K562 (cell line): Measurements from ENCODE around the gene FAM177B. TPM values are rescaled to one million over a fixed set of nuclear protein-coding genes. Genes with fewer than 3 reads are reported as not detected.

Experiments
- polyA plus RNA-seq, 8 experiments: library from polyadenylated mRNA; depleted of rRNA in 4 of 8; stranded (reverse) in 5 of 8; unstranded in 3 of 8; fragments of >200 nt; fragmentation: Nextera tagmentation in 2 of 8; fragmentation: Illumina TruSeq in 1 of 8; extraction: Ambion mirVana in 2 of 8; extraction: Trizol in 1 of 8; gene quantifications; 2 replicates each; pipeline versions ENCODE4 v1.2.1 to v1.2.3, GENCODE V29; 2011 to 2014; ENCODE audit warnings: inconsistent platforms in 1 of 8, missing spikeins in 1 of 8
- total RNA-seq, 7 experiments: library from RNA; depleted of rRNA in 6 of 7; stranded (reverse); fragments of >200 nt in 6 of 7; fragmentation: Illumina TruSeq in 2 of 7; extraction: Trizol in 2 of 7; gene quantifications; 2 replicates each; pipeline versions ENCODE4 v1.2.1 to v1.2.3, GENCODE V29; 2011 to 2021; ENCODE audit warnings: low replicate concordance in 1 of 7

The FAM177B gene
- total and polyA plus RNA-seq, 9 of the 15 experiments (the other 6 are each of a cell fraction or from before 2014, with no cell fraction given), result not detected

Other genes starting within 250 kb of the FAM177B start
- 0.05 and 0.16 TPM in 2 replicates for gene HHIPL2, start 189.1 kb upstream of the FAM177B start, total RNA-seq (2014; rRNA removed)
- gene HHIPL2, start 189.1 kb upstream of the FAM177B start, total RNA-seq (2014; rRNA removed; fragmentation: Illumina TruSeq; extraction: Trizol), result 0.54 and 0.55 TPM in 2 replicates
- gene HHIPL2, start 189.1 kb upstream of the FAM177B start, total RNA-seq (2015; rRNA removed; fragmentation: Illumina TruSeq; extraction: Trizol), result 0.11 and 0.33 TPM in 2 replicates
- 0.22 and 0.40 TPM in 2 replicates for gene HHIPL2, start 189.1 kb upstream of the FAM177B start, total RNA-seq (2021)
- 0.15 and 0.18 TPM in 2 replicates for gene HHIPL2, start 189.1 kb upstream of the FAM177B start, polyA plus RNA-seq (2011; rRNA removed)
- 0.15 and 0.83 TPM in 2 replicates for gene HHIPL2, start 189.1 kb upstream of the FAM177B start, polyA plus RNA-seq (2014; fragmentation: Illumina TruSeq; extraction: Trizol)
- gene HHIPL2, start 189.1 kb upstream of the FAM177B start, polyA plus RNA-seq (2014; fragmentation: Nextera tagmentation; extraction: Ambion mirVana), result under 1 TPM in 1 of 2 experiments, not detected in 1; 0.18 TPM
- 0.60 and 1.1 TPM in 2 replicates for gene HHIPL2, start 189.1 kb upstream of the FAM177B start, polyA plus RNA-seq (2014; rRNA removed)
- gene TAF1A, start 147.3 kb upstream of the FAM177B start, total RNA-seq (2014; rRNA removed), result 16.9 and 23.3 TPM in 2 replicates
- gene TAF1A, start 147.3 kb upstream of the FAM177B start, total RNA-seq (2014; rRNA removed; fragmentation: Illumina TruSeq; extraction: Trizol), result 32.6 and 33.0 TPM in 2 replicates
- 27.3 and 30.8 TPM in 2 replicates for gene TAF1A, start 147.3 kb upstream of the FAM177B start, total RNA-seq (2015; rRNA removed; fragmentation: Illumina TruSeq; extraction: Trizol)
- gene TAF1A, start 147.3 kb upstream of the FAM177B start, total RNA-seq (2021), result 22.2 and 23.4 TPM in 2 replicates
- gene TAF1A, start 147.3 kb upstream of the FAM177B start, polyA plus RNA-seq (2011; rRNA removed), result 14.6 and 17.8 TPM in 2 replicates
- 20.2 and 25.3 TPM in 2 replicates for gene TAF1A, start 147.3 kb upstream of the FAM177B start, polyA plus RNA-seq (2014; fragmentation: Illumina TruSeq; extraction: Trizol)
- 10 to 100 TPM; 33.6 to 36.8 TPM for gene TAF1A, start 147.3 kb upstream of the FAM177B start, polyA plus RNA-seq (2014; fragmentation: Nextera tagmentation; extraction: Ambion mirVana)
- 19.3 and 20.0 TPM in 2 replicates for gene TAF1A, start 147.3 kb upstream of the FAM177B start, polyA plus RNA-seq (2014; rRNA removed)
- gene MIA3, start 119.1 kb upstream of the FAM177B start, total RNA-seq (2014; rRNA removed), result 38.6 and 57.8 TPM in 2 replicates
- 64.3 and 68.1 TPM in 2 replicates for gene MIA3, start 119.1 kb upstream of the FAM177B start, total RNA-seq (2014; rRNA removed; fragmentation: Illumina TruSeq; extraction: Trizol)
- gene MIA3, start 119.1 kb upstream of the FAM177B start, total RNA-seq (2015; rRNA removed; fragmentation: Illumina TruSeq; extraction: Trizol), result 72.8 and 79.8 TPM in 2 replicates
- 64.9 and 67.5 TPM in 2 replicates for gene MIA3, start 119.1 kb upstream of the FAM177B start, total RNA-seq (2021)
- 34.0 and 63.3 TPM in 2 replicates for gene MIA3, start 119.1 kb upstream of the FAM177B start, polyA plus RNA-seq (2011; rRNA removed)
- 61.7 and 89.4 TPM in 2 replicates for gene MIA3, start 119.1 kb upstream of the FAM177B start, polyA plus RNA-seq (2014; fragmentation: Illumina TruSeq; extraction: Trizol)
- gene MIA3, start 119.1 kb upstream of the FAM177B start, polyA plus RNA-seq (2014; fragmentation: Nextera tagmentation; extraction: Ambion mirVana), result 10 to 100 TPM; 21.6 to 40.8 TPM
- gene MIA3, start 119.1 kb upstream of the FAM177B start, polyA plus RNA-seq (2014; rRNA removed), result 33.1 and 34.4 TPM in 2 replicates
- gene AIDA, start 24.7 kb upstream of the FAM177B start, total RNA-seq (2014; rRNA removed), result 20.2 and 24.4 TPM in 2 replicates
- 24.9 and 30.1 TPM in 2 replicates for gene AIDA, start 24.7 kb upstream of the FAM177B start, total RNA-seq (2014; rRNA removed; fragmentation: Illumina TruSeq; extraction: Trizol)
- gene AIDA, start 24.7 kb upstream of the FAM177B start, total RNA-seq (2015; rRNA removed; fragmentation: Illumina TruSeq; extraction: Trizol), result 19.9 and 21.8 TPM in 2 replicates
- gene AIDA, start 24.7 kb upstream of the FAM177B start, total RNA-seq (2021), result 45.6 and 51.3 TPM in 2 replicates
- 68.8 and 77.9 TPM in 2 replicates for gene AIDA, start 24.7 kb upstream of the FAM177B start, polyA plus RNA-seq (2011; rRNA removed)
- 45.6 and 58.9 TPM in 2 replicates for gene AIDA, start 24.7 kb upstream of the FAM177B start, polyA plus RNA-seq (2014; fragmentation: Illumina TruSeq; extraction: Trizol)
- 10 to 100 TPM; 18.2 to 19.1 TPM for gene AIDA, start 24.7 kb upstream of the FAM177B start, polyA plus RNA-seq (2014; fragmentation: Nextera tagmentation; extraction: Ambion mirVana)
- 36.4 and 36.8 TPM in 2 replicates for gene AIDA, start 24.7 kb upstream of the FAM177B start, polyA plus RNA-seq (2014; rRNA removed)
- gene BROX, start 24.6 kb upstream of the FAM177B start, total RNA-seq (2014; rRNA removed), result 30.8 and 32.2 TPM in 2 replicates
- 68.0 and 75.7 TPM in 2 replicates for gene BROX, start 24.6 kb upstream of the FAM177B start, total RNA-seq (2014; rRNA removed; fragmentation: Illumina TruSeq; extraction: Trizol)
- gene BROX, start 24.6 kb upstream of the FAM177B start, total RNA-seq (2015; rRNA removed; fragmentation: Illumina TruSeq; extraction: Trizol), result 45.0 and 51.3 TPM in 2 replicates
- 43.8 and 45.1 TPM in 2 replicates for gene BROX, start 24.6 kb upstream of the FAM177B start, total RNA-seq (2021)
- gene BROX, start 24.6 kb upstream of the FAM177B start, polyA plus RNA-seq (2011; rRNA removed), result 6.8 and 9.4 TPM in 2 replicates
- 21.3 and 23.7 TPM in 2 replicates for gene BROX, start 24.6 kb upstream of the FAM177B start, polyA plus RNA-seq (2014; fragmentation: Illumina TruSeq; extraction: Trizol)
- gene BROX, start 24.6 kb upstream of the FAM177B start, polyA plus RNA-seq (2014; fragmentation: Nextera tagmentation; extraction: Ambion mirVana), result 100 to 1,000 TPM in 1 of 2 experiments, 10 to 100 TPM in 1; 86.3 to 153 TPM
- 16.6 and 16.8 TPM in 2 replicates for gene BROX, start 24.6 kb upstream of the FAM177B start, polyA plus RNA-seq (2014; rRNA removed)
- gene DISP1, start 77.8 kb downstream of the FAM177B start, total RNA-seq (2014; rRNA removed), result not detected in 2 replicates
- gene DISP1, start 77.8 kb downstream of the FAM177B start, total RNA-seq (2014; rRNA removed; fragmentation: Illumina TruSeq; extraction: Trizol), result 0.04 TPM in 1 of 2 replicates, not detected in the other
- 0.11 TPM in 2 replicates for gene DISP1, start 77.8 kb downstream of the FAM177B start, total RNA-seq (2015; rRNA removed; fragmentation: Illumina TruSeq; extraction: Trizol)
- 0.02 and 0.09 TPM in 2 replicates for gene DISP1, start 77.8 kb downstream of the FAM177B start, total RNA-seq (2021)
- 0.03 TPM in 1 of 2 replicates, not detected in the other for gene DISP1, start 77.8 kb downstream of the FAM177B start, polyA plus RNA-seq (2011; rRNA removed)
- 0.04 and 0.06 TPM in 2 replicates for gene DISP1, start 77.8 kb downstream of the FAM177B start, polyA plus RNA-seq (2014; fragmentation: Illumina TruSeq; extraction: Trizol)
- under 1 TPM; 0.15 to 0.35 TPM for gene DISP1, start 77.8 kb downstream of the FAM177B start, polyA plus RNA-seq (2014; fragmentation: Nextera tagmentation; extraction: Ambion mirVana)
- 0.03 TPM in 1 of 2 replicates, not detected in the other for gene DISP1, start 77.8 kb downstream of the FAM177B start, polyA plus RNA-seq (2014; rRNA removed)